OCI-LY3 (cell line): ENCODE measurements around the gene INHBE.

Experiments
- H2AFZ ChIP-seq: fragments of 200-600, 300-600 bp; shearing (Covaris generic); 2 replicates; pipeline ENCODE4 v1.6.0; 2014; ENCODE audit warnings: antibody characterized with exemption, low read depth, low read length
- H3K27ac ChIP-seq: fragments of 200-600, 300-600 bp; sonication (generic); 2 replicates; pipeline ENCODE4 v1.5.1; 2014; ENCODE audit warnings: mild to moderate bottlenecking, low read length, moderate library complexity, mixed read lengths
- H3K27me3 ChIP-seq: fragments of 200-600, 300-600 bp; sonication (generic); 2 replicates; pipeline ENCODE4 v1.6.1; 2014; ENCODE audit warnings: low read depth, low read length, mixed read lengths
- H3K36me3 ChIP-seq: fragments of 200-600, 300-600 bp; sonication (generic); replicated peaks from 2 replicates; pipeline ENCODE3; 2014; ENCODE audit warnings: low read depth, low read length, mixed read lengths
- H3K4me1 ChIP-seq: fragments of 300-600, 200-600 bp; sonication (generic); 2 replicates; pipeline ENCODE4 v1.6.1; 2014; ENCODE audit warnings: low read length, mixed read lengths
- H3K4me2 ChIP-seq: fragments of 200-600, 300-600 bp; sonication (generic); 2 replicates; pipeline ENCODE4 v1.6.1; 2014; ENCODE audit warnings: low read length, mixed read lengths
- H3K4me3 ChIP-seq: fragments of 300-600, 200-600 bp; sonication (generic); 2 replicates; pipeline ENCODE4 v1.5.1; 2014; ENCODE audit warnings: antibody characterized with exemption, mild to moderate bottlenecking, low read length, moderate library complexity
- H3K79me2 ChIP-seq: fragments of 300-600, 200-600 bp; shearing (Covaris generic); 2 replicates; pipeline ENCODE4 v1.6.1; 2014; ENCODE audit warnings: mild to moderate bottlenecking, low read length, mixed read lengths
- H3K9ac ChIP-seq: fragments of 300-600, 200-600 bp; shearing (Covaris generic); 2 replicates; pipeline ENCODE4 v1.6.0; 2014; ENCODE audit warnings: mild to moderate bottlenecking, low read length, moderate library complexity
- H3K9me3 ChIP-seq: fragments of 200-600, 300-600 bp; shearing (Covaris generic); 2 replicates; pipeline ENCODE4 v1.6.1; 2014; ENCODE audit warnings: low read length, mixed read lengths; ENCODE audit not compliant: insufficient read depth
- H4K20me1 ChIP-seq: fragments of 200-600, 300-600 bp; sonication (generic); 2 replicates; pipeline ENCODE4 v1.6.1; 2016; ENCODE audit warnings: low read length, mixed read lengths; ENCODE audit not compliant: insufficient read depth
- CTCF ChIP-seq: fragments of 200-600, 300-600 bp; sonication (generic); IDR thresholded peaks from 2 replicates; pipeline ENCODE4 v1.5.1; 2014; ENCODE audit warnings: antibody characterized with exemption, low read length, low read depth
- EZH2phosphoT487 ChIP-seq: fragments of 200-600 bp; shearing (Covaris generic); IDR thresholded peaks from 2 replicates; pipeline ENCODE4 v1.6.1; 2018; ENCODE audit warnings: antibody characterized with exemption, mixed run types, low read depth

Gene INHBE

GRCh38 chr12:57450057-57450456, 5.0 kb upstream of the INHBE start:
- TF ChIP-seq EZH2phosphoT487 = no peak
- TF ChIP-seq CTCF = no peak
- Histone ChIP-seq H3K4me3 (no peak overlapping the region), H3K4me2 (no peak overlapping the region), H3K36me3 (no peaks in the 10 kb centered on the region), H3K27ac (no peak overlapping the region), H4K20me1 (no peaks in the 10 kb centered on the region), H3K4me1 (peaks cover 21% of the 10 kb centered on the region), H3K9me3 (no peaks in the 10 kb centered on the region), H3K9ac (no peak overlapping the region), H3K27me3 (no peaks in the 10 kb centered on the region), H2AFZ (no peak overlapping the region), H3K79me2 (no peaks in the 10 kb centered on the region)

DNA sequence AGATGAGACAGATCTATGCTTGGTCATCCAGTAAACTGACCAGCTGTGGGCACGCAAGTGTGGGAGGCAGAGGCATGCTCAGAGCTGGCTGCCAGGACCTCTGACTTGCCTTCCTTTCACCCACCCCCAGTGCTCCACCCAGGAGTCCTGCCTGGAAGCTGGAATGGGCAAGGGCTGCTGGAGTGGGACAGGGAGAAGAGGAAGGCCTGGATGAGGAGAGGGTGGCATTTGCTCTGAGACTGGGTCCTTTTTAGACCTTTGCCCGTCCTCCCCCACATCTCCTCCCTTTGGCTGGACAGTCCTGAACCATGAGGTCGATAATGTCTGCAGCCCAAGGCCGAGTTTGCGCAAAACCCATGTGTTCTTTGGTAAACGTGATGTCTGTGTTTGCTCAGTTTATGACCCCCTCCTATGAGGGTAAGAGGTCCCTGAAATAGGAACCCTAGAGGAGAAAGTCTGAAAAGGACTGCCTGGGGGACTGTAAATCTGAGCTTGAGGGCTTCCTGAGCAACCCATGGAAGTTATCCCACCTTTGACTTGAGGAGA, 3.8 kb upstream of the INHBE start:
- H3K4me2 ChIP-seq = no peak overlapping the region
- no peaks in the 10 kb centered on the region for H3K36me3 ChIP-seq
- H2AFZ ChIP-seq = no peak overlapping the region

GRCh38 chr12:57452181-57452936, 2.7 kb upstream of the INHBE start:
- H3K4me2 ChIP-seq = peak overlapping the region; percentile 17
- H3K27me3 ChIP-seq = no peaks in the 10 kb centered on the region
- peaks cover 26% of the 10 kb centered on the region for H3K4me1 ChIP-seq
- H2AFZ ChIP-seq = no peak overlapping the region
- H3K9ac ChIP-seq = no peak overlapping the region
- no peaks in the 10 kb centered on the region for H3K36me3 ChIP-seq
- no peaks in the 10 kb centered on the region for H4K20me1 ChIP-seq
- H3K79me2 ChIP-seq = no peaks in the 10 kb centered on the region
- H3K9me3 ChIP-seq = no peaks in the 10 kb centered on the region
- TF ChIP-seq CTCF (no peak), EZH2phosphoT487 (no peak)
- no peak overlapping the region for H3K27ac ChIP-seq
- no peak overlapping the region for H3K4me3 ChIP-seq

More for the DNA sequence above, 3.8 kb upstream of the INHBE start:
- Histone ChIP-seq H3K9me3 (no peaks in the 10 kb centered on the region), H3K27ac (no peak overlapping the region), H3K9ac (no peak overlapping the region), H4K20me1 (no peaks in the 10 kb centered on the region), H3K4me3 (no peak overlapping the region), H3K27me3 (no peaks in the 10 kb centered on the region), H3K4me1 (peaks cover 26% of the 10 kb centered on the region), H3K79me2 (no peaks in the 10 kb centered on the region)
- TF ChIP-seq EZH2phosphoT487 (no peak), CTCF (no peak)

GRCh38 chr12:57452937-57453509, 2.1 kb upstream of the INHBE start:
- H3K4me1 ChIP-seq = peaks cover 26% of the 10 kb centered on the region
- no peak overlapping the region for H3K4me3 ChIP-seq
- H3K9me3 ChIP-seq = no peaks in the 10 kb centered on the region
- H3K9ac ChIP-seq = no peak overlapping the region
- no peaks in the 10 kb centered on the region for H3K79me2 ChIP-seq
- no peak overlapping the region for H2AFZ ChIP-seq
- no peak overlapping the region for H3K27ac ChIP-seq
- H4K20me1 ChIP-seq = no peaks in the 10 kb centered on the region
- TF ChIP-seq EZH2phosphoT487 = no peak
- peak; percentile 78 for TF ChIP-seq CTCF
- H3K36me3 ChIP-seq = no peaks in the 10 kb centered on the region
- peak overlapping the region; percentile 17; the same call in 1 of the 2 replicates for H3K4me2 ChIP-seq
- H3K27me3 ChIP-seq = no peaks in the 10 kb centered on the region
